ENCODE measurements around the gene HYAL3. TPM values are rescaled to one million over a fixed set of nuclear protein-coding genes. Genes with fewer than 3 reads are reported as not detected.
A peak's percentile ranks its signal among the peaks of the same experiment; 100 is the strongest.

Gene HYAL3
- total RNA-seq, 4 donors from 2014 or later, result 2.1 to 6.7 (median 3.4) TPM

DNA sequence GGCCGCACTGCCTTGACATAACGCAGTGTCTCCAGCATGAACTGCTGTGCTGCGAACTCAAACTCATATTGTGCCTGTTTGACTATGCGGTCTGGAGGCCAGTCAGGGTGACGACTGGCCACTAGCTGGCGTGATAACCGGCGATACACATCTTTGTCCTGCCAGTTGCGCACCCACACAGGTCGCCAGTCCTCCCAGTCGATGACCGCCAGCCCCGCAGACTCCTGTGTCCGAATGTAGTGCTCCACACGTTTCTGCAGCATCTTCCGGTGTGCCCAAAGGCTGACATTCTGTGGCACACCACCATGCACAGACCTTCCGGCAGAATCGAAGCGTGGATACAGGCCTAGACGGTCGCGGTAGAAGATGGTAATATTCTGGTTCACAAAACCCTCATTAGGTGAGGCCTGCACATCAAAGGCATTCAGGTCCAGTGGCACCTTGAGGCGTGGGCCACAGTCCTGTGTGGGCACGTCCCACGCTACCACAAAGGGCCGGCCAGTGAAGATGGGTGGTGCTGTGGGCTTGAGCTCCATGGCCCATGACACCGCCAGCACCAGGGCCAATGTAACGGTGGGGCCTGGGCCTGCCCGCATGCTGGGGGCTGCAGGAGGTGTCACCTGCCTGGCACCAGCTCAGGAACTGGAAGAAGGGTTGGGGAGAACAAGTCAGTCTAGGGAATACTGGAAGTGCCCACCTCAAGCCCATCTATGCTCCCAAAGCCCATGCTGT lies 20.9 kb upstream of the HYAL3 start:
- no peak for DNase-seq (ENCODE audit: extremely low spot score)
- intact Hi-C loops (cut with DNase I), result no loop called here
- Histone ChIP-seq H3K36me3 (peaks cover 0 to 61% (median 49%) of the 10 kb centered on the region in 4 donors), H3K27me3 (no peaks in the 10 kb centered on the region), H3K4me1 (peaks cover 56 to 81% (median 76%) of the 10 kb centered on the region in 4 donors), H3K4me3 (peak overlapping the region; percentile 72 to 88 (median 84)), H3K27ac (replicated peaks in 1 of 4) (peak overlapping the region; percentile 93 to 95 (median 93)), H3K9me3 (no peaks in the 10 kb centered on the region)
- 79% methylated on average over 12 of the region's 29 CpGs for WGBS
- no peak for TF ChIP-seq EP300 (IDR thresholded peaks at IDR 0.05)

DNA sequence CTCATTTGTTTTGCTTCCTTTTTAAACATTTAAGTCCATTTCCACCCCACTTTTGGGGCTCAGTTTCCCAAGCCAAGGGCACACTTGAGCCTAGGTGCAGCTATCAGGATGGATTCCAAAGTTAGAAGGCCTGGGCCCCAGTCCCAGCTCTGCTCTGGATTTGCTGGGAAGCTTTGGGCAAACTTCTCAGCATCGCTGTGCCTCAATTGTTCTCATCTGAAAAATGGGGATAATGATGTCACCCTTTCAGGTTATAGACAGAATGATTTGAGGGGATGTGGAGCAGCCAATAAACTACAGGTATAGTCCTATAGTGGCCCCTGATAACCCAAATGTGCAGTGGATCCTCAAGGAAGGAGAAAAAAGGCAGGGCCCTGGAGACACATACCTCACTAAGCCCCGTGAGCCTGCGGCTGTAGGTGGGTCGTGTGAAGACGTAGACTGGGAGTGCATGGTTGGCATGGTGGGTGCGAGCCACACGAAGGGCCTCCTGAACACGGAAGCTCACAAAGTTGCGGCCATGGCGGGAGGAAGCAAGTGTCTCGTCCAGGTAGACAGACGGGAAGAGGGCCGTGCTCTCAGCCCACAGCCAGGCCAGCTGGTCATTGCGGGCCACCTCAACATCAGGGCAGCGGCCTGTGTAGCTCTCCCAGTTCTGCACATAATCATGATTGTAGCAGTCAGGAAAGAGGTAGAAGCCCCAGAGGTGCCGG lies 20.1 kb upstream of the HYAL3 start:
- intact Hi-C loops (cut with DNase I), result no loop called here
- peak overlapping the region; percentile 72 to 88 (median 84) for H3K4me3 ChIP-seq
- no peaks in the 10 kb centered on the region for H3K9me3 ChIP-seq
- no peaks in the 10 kb centered on the region for H3K27me3 ChIP-seq
- no peak for DNase-seq (ENCODE audit: extremely low spot score)
- 87% methylated on average over 14 of the region's 16 CpGs for WGBS
- peaks cover 0 to 64% (median 50%) of the 10 kb centered on the region in 4 donors for H3K36me3 ChIP-seq
- H3K27ac ChIP-seq (replicated peaks in 1 of 4), result peak overlapping the region in 3 of 4 donors; percentile 16 to 48 (median 22)
- peaks cover 49 to 82% (median 70%) of the 10 kb centered on the region in 4 donors for H3K4me1 ChIP-seq
- TF ChIP-seq, protein P1, sequence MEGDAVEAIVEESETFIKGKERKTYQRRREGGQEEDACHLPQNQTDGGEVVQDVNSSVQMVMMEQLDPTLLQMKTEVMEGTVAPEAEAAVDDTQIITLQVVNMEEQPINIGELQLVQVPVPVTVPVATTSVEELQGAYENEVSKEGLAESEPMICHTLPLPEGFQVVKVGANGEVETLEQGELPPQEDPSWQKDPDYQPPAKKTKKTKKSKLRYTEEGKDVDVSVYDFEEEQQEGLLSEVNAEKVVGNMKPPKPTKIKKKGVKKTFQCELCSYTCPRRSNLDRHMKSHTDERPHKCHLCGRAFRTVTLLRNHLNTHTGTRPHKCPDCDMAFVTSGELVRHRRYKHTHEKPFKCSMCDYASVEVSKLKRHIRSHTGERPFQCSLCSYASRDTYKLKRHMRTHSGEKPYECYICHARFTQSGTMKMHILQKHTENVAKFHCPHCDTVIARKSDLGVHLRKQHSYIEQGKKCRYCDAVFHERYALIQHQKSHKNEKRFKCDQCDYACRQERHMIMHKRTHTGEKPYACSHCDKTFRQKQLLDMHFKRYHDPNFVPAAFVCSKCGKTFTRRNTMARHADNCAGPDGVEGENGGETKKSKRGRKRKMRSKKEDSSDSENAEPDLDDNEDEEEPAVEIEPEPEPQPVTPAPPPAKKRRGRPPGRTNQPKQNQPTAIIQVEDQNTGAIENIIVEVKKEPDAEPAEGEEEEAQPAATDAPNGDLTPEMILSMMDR (IDR thresholded peaks at IDR 0.05), result no peak
- TF ChIP-seq POLR2AphosphoS5 (IDR thresholded peaks at IDR 0.05), result no peak
- TF ChIP-seq EP300 (IDR thresholded peaks at IDR 0.05), result no peak
- no peak for TF ChIP-seq POLR2A (IDR thresholded peaks at IDR 0.05; ENCODE audit: low read depth)

GRCh38 chr3:50318615-50319014 lies 19.4 kb upstream of the HYAL3 start:
- H3K4me3 ChIP-seq, result peak overlapping the region; percentile 72 to 88 (median 84)
- peaks cover 44 to 77% (median 63%) of the 10 kb centered on the region in 4 donors for H3K4me1 ChIP-seq

GRCh38 chr3:50318163-50318562 lies 19.0 kb upstream of the HYAL3 start:
- 82% methylated on average over 6 of the region's 11 CpGs for WGBS
- peak overlapping the region in 3 of 4 donors; percentile 11 to 61 (median 28) for H3K27ac ChIP-seq (replicated peaks in 1 of 4)
- no peaks in the 10 kb centered on the region for H3K9me3 ChIP-seq
- TF ChIP-seq, protein P1 (IDR thresholded peaks at IDR 0.05), result no peak
- TF ChIP-seq POLR2AphosphoS5 (IDR thresholded peaks at IDR 0.05) (no peak), EP300 (IDR thresholded peaks at IDR 0.05) (no peak), POLR2A (IDR thresholded peaks at IDR 0.05; ENCODE audit: low read depth) (no peak)
- peak overlapping the region; percentile 72 to 88 (median 84) for H3K4me3 ChIP-seq
- peaks cover 44 to 73% (median 61%) of the 10 kb centered on the region in 4 donors for H3K4me1 ChIP-seq
- intact Hi-C loops (cut with DNase I), result no loop called here
- peaks cover 0 to 65% (median 51%) of the 10 kb centered on the region in 4 donors for H3K36me3 ChIP-seq
- no peak for DNase-seq (ENCODE audit: extremely low spot score)
- no peaks in the 10 kb centered on the region for H3K27me3 ChIP-seq

More at GRCh38 chr3:50318615-50319014, 19.4 kb upstream of the HYAL3 start:
- no peaks in the 10 kb centered on the region for H3K27me3 ChIP-seq
- 39% methylated on average over 6 of the region's 10 CpGs for WGBS
- H3K9me3 ChIP-seq, result no peaks in the 10 kb centered on the region
- intact Hi-C loops (cut with DNase I), result no loop called here
- DNase-seq (ENCODE audit: extremely low spot score), result no peak
- H3K27ac ChIP-seq (replicated peaks in 1 of 4), result peak overlapping the region in 3 of 4 donors; percentile 16 to 48 (median 22)
- peaks cover 0 to 65% (median 51%) of the 10 kb centered on the region in 4 donors for H3K36me3 ChIP-seq
- TF ChIP-seq POLR2AphosphoS5 (IDR thresholded peaks at IDR 0.05) (no peak), POLR2A (IDR thresholded peaks at IDR 0.05; ENCODE audit: low read depth) (no peak), EP300 (IDR thresholded peaks at IDR 0.05) (no peak)
- TF ChIP-seq, protein P1 (IDR thresholded peaks at IDR 0.05), result no peak

DNA sequence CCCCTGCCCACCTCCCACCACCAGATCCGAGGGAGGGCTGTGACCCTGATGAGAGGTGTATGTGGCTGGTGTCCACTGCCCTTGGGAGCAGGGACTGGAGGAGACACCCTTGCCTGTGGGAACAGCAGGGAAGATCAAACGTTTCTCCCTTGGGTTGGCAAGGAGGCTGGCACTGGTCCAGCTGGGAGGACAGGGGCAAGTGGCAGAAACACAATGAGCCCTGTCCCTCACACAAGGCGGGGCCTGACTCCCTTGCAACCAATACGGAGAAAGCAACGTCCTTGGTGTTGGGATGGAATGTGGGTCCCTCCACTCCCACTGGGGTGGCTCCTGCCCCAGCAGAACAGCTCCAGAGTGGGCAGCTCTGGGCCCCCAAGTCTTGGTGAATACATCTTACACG lies 18.1 kb upstream of the HYAL3 start:
- 59% methylated on average over 5 of the region's 6 CpGs for WGBS
- intact Hi-C loops (cut with DNase I), result no loop called here
- H3K4me1 ChIP-seq, result peaks cover 44 to 64% (median 54%) of the 10 kb centered on the region in 4 donors

More for the DNA sequence above, 18.1 kb upstream of the HYAL3 start:
- no peaks in the 10 kb centered on the region for H3K27me3 ChIP-seq
- peak overlapping the region in 1 of 4 donors; percentile 6 for H3K4me3 ChIP-seq
- no peaks in the 10 kb centered on the region for H3K9me3 ChIP-seq
- peaks cover 0 to 65% (median 51%) of the 10 kb centered on the region in 4 donors for H3K36me3 ChIP-seq
- peak overlapping the region; percentile 21 to 61 (median 39) for H3K27ac ChIP-seq (replicated peaks in 1 of 4)
- no peak for TF ChIP-seq EP300 (IDR thresholded peaks at IDR 0.05)
- DNase-seq (ENCODE audit: extremely low spot score), result no peak

All from esophagus muscularis mucosa (tissue), 4 donors.